Activated T-helper 1 cell treated with anti-CD3 and anti-CD28 coated beads, Interleukin-12 subunit alpha, Interleukin-12 subunit beta, Interleukin-2, Interleukin-4 antibody, amounts not matched to agents 30 ng/mL and 10 ng/mL and 1 ng/mL, durations not matched to agents 14 hours and 24 hours and 36 hours (primary cell): ENCODE data around the gene GKN1. TPM values are rescaled to one million over a fixed set of nuclear protein-coding genes. Genes with fewer than 3 reads are reported as not detected.

Source experiments
- DNase-seq: peaks from one replicate; pipeline ENCODE4 v3.0.0; 2021; ENCODE audit warnings: low spot score
- H3K27ac Mint-ChIP-seq: one replicate; pipeline ENCODE4 v1.8.0; 2021; ENCODE audit warnings: mild to moderate bottlenecking, mixed read lengths
- H3K27me3 Mint-ChIP-seq: one replicate; pipeline ENCODE4 v1.8.0; 2022; ENCODE audit warnings: mild to moderate bottlenecking, moderate library complexity, mixed read lengths; ENCODE audit not compliant: insufficient read depth
- H3K36me3 Mint-ChIP-seq: one replicate; pipeline ENCODE4 v1.8.0; 2021; ENCODE audit warnings: low read depth, mixed read lengths
- H3K4me1 Mint-ChIP-seq: one replicate; pipeline ENCODE4 v1.8.0; 2021; ENCODE audit warnings: low read depth, mixed read lengths
- H3K4me3 Mint-ChIP-seq: one replicate; pipeline ENCODE4 v1.8.0; 2021; ENCODE audit warnings: mild to moderate bottlenecking, moderate library complexity, mixed read lengths
- H3K9me3 Mint-ChIP-seq: one replicate; pipeline ENCODE4 v1.8.0; 2021; ENCODE audit warnings: mixed read lengths
- intact Hi-C: fragments of 100-400 bp; cut with micrococcal nuclease; formaldehyde crosslinking; loops from one replicate; pipeline ENCODE4 v1.15.1; 2024
- total RNA-seq: library from RNA; stranded (reverse); gene quantifications from 2 replicates; pipeline ENCODE4 v1.2.3, GENCODE V29; 2022

Gene GKN1
- total RNA-seq, 1 donor from 2014 or later = not detected

DNA sequence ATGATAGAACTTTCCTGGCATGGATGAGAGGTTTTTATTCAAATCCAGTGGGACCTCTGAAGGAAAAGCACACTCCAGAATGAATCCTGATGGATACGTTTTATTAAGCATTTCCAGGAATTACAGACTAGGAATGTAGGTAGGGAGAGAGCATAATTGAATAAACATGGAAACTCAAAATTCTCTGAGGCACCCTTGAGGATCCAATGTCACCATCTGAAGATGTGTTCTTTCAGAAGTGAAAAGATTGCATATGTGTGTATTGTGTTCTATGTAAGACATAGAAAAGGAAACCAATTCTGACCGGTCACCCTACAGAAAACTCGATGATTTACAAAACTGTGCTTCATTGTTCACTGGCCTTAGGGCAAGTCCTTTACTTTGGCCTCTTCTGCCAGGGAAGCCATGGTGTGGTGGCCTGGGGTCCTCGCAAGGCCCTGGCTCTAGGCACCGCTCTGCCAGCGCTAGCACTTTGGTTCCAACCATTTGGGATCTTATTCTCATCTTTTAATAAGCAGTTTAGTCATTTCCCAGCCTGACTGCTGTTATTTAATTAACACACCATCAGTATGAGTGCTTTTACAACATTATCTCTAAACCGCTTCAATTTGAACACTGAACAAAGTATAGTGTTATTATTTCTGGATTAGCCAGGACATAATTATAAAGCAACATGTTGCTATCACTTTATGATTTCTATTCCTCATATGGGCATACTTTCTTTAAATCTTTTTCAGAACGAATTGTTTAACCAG, 4.5 kb upstream of the GKN1 start:
- DNase-seq = no peak
- intact Hi-C loops = no loop called here
- H3K27me3 Mint-ChIP-seq = peaks cover 18% of the 10 kb centered on the region
- H3K4me3 Mint-ChIP-seq = no peak overlapping the region
- no peaks in the 10 kb centered on the region for H3K4me1 Mint-ChIP-seq
- H3K27ac Mint-ChIP-seq = no peak overlapping the region
- H3K9me3 Mint-ChIP-seq = no peaks in the 10 kb centered on the region
- no peaks in the 10 kb centered on the region for H3K36me3 Mint-ChIP-seq

DNA sequence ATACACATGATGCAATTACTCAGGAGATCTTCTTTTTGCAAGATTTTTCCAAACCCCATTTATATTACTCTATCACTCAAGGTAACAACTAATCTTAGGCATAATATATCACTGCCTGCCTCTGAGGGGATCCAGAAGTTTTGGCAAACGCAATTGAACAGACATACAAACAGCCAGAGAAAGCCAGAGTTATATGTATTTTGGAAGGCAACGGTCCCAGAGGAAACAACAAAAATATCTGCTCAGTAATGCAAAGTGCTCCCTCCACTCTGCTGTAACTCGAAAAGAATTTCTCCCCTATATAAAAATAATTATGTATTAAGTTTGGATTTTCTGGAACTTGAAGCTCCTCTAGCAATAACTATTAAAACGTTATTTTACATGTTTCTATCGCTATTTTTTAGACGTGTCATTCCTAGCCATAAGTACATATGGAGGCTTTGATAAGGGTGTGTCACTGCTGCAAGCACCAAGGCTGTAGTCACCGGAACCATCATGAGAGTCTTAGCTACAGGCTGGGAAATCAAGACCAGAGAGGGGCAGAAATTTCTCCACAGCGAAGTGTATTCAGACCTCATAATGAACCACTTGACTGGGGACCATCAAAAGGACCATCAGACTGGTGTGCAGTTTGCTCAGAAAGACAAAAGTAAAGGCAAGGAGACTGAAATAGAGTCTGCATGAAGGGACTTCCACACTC, 3.7 kb upstream of the GKN1 start:
- DNase-seq = no peak
- no peaks in the 10 kb centered on the region for H3K36me3 Mint-ChIP-seq
- peaks cover 18% of the 10 kb centered on the region for H3K27me3 Mint-ChIP-seq
- no peak overlapping the region for H3K4me3 Mint-ChIP-seq
- no peaks in the 10 kb centered on the region for H3K4me1 Mint-ChIP-seq
- H3K27ac Mint-ChIP-seq = no peak overlapping the region
- no peaks in the 10 kb centered on the region for H3K9me3 Mint-ChIP-seq
- intact Hi-C loops = no loop called here

DNA sequence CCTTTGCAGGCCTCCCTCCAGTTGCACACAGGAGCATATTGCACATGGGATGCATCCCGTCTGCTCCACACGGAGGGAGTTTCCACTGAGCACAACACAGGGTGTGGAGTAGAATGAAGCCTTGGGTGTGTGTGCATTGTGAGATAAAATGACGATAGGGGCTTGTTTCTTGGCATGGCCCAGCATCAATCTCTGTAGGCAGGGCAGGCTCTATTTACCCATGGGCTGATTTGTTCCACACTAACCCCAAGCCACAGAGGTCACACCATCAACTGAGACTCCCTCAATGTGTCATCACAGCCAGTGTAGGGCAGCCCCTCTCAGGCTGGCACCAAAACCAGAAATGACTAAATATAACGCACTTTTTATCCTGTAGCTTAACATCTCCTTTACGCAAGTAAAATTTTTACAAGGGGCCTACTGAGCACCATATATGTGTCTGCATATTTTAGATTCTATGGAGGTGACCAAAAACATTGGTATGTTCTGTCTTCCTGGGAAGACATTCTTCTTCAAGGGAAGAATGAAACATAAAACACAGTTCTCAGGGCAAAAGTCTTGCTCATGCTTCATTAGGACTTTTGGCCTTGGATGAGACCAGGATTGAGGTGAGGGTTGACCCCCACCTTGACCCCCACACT, 2.7 kb upstream of the GKN1 start:
- H3K9me3 Mint-ChIP-seq = no peaks in the 10 kb centered on the region
- H3K27ac Mint-ChIP-seq = no peak overlapping the region
- H3K4me3 Mint-ChIP-seq = no peak overlapping the region
- H3K36me3 Mint-ChIP-seq = no peaks in the 10 kb centered on the region
- H3K27me3 Mint-ChIP-seq = peaks cover 16% of the 10 kb centered on the region
- intact Hi-C loops = no loop called here
- no peak for DNase-seq
- H3K4me1 Mint-ChIP-seq = no peaks in the 10 kb centered on the region

DNA sequence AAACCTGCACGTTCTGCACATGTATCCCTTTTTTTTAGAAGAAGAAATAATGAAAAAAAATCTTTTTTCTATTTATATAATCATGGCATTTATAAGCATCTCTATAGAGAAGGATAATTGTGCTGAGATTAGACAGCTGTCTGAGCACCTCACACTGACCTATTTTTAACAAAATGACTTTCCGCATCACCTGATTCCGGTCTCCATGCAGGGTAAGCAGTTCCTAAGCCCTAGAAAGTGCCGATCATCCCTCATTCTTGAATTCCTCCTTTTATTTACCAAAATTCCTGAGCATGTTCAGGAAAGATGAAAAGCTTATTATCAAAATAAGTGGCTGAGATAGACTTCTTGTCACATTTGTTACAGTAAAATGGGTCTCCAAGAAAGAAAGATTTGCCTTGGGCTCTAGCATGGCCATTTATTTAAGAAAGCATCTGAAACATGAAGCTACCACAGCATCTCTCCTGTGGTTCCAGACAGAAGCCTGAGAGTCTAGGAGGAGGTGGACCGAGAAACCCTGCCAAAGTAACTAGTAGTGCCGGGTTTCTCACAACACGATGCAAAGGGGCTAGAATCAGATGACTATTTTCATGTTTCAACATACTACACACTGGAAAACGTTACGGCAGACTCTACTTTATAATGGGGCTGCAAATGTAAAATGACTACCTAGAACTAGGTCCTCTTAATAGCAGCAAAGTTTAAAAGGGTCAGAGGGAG, 670 bp downstream of the GKN1 start:
- H3K36me3 Mint-ChIP-seq = no peaks in the 10 kb centered on the region
- no peaks in the 10 kb centered on the region for H3K9me3 Mint-ChIP-seq
- no peaks in the 10 kb centered on the region for H3K4me1 Mint-ChIP-seq
- peaks cover 27% of the 10 kb centered on the region for H3K27me3 Mint-ChIP-seq
- no peak overlapping the region for H3K4me3 Mint-ChIP-seq
- no peak overlapping the region for H3K27ac Mint-ChIP-seq
- DNase-seq = no peak
- intact Hi-C loops = no loop called here

DNA sequence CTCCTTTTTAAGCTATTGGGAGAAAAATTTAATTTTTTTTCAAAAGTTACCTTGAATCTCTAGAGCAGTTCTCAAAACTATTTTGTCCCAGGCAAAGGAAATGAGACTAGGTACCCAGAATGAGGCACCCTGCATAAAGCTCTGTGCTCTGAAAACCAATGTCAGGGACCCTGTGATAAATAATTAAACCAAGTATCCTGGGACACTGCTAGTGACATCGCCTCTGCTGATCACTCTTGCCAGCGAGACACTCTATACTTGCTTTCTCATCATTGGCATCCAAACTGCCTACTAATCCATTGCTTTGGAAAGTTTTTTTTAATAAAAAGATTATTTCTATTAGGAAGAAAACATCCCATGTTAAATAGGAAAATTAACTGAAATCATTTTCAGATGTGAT, 1.4 kb downstream of the GKN1 start:
- Mint-ChIP-seq H3K9me3 (no peaks in the 10 kb centered on the region), H3K27ac (no peak overlapping the region), H3K4me1 (no peaks in the 10 kb centered on the region), H3K27me3 (peaks cover 30% of the 10 kb centered on the region), H3K4me3 (no peak overlapping the region), H3K36me3 (no peaks in the 10 kb centered on the region)
- intact Hi-C loops = no loop called here
- DNase-seq = no peak

DNA sequence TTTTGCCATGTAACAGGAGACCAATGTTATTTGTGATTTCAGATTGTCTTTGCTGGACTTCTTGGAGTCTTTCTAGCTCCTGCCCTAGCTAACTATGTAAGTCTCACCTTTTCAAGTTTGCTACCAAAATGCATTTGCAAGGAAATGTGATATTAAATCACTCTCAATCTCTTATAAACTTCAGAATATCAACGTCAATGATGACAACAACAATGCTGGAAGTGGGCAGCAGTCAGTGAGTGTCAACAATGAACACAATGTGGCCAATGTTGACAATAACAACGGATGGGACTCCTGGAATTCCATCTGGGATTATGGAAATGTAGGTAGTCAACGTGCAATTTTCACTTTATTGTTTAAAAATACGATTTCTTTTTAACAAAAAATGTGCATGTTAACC, 3.0 kb downstream of the GKN1 start:
- Mint-ChIP-seq H3K4me1 (no peaks in the 10 kb centered on the region), H3K9me3 (no peaks in the 10 kb centered on the region), H3K27me3 (peaks cover 36% of the 10 kb centered on the region), H3K4me3 (no peak overlapping the region), H3K27ac (no peak overlapping the region), H3K36me3 (no peaks in the 10 kb centered on the region)
- no peak for DNase-seq
- intact Hi-C loops = no loop called here

DNA sequence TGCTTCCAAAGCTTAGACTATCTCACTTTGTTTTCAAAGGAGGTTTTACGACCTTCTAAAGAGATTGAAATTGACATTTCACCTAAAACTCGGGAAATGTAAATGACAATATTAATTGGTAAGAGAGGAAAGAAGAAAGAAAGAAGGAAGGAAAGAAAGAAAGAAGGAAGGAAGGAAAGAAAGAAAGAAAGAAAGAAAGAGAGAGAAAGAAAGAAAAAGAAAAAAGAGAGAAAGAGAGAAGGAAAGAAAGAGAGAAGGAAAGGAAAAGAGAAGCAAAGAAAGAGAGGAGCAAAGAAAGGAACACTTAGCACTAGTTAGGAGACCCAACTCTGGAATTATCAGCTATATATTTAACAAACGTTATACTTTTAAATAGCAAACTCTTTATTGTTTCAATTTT, 3.7 kb downstream of the GKN1 start:
- H3K36me3 Mint-ChIP-seq = no peaks in the 10 kb centered on the region
- no peak overlapping the region for H3K27ac Mint-ChIP-seq
- no peaks in the 10 kb centered on the region for H3K9me3 Mint-ChIP-seq
- intact Hi-C loops = no loop called here
- peaks cover 36% of the 10 kb centered on the region for H3K27me3 Mint-ChIP-seq
- H3K4me3 Mint-ChIP-seq = no peak overlapping the region
- no peak for DNase-seq
- H3K4me1 Mint-ChIP-seq = no peaks in the 10 kb centered on the region

DNA sequence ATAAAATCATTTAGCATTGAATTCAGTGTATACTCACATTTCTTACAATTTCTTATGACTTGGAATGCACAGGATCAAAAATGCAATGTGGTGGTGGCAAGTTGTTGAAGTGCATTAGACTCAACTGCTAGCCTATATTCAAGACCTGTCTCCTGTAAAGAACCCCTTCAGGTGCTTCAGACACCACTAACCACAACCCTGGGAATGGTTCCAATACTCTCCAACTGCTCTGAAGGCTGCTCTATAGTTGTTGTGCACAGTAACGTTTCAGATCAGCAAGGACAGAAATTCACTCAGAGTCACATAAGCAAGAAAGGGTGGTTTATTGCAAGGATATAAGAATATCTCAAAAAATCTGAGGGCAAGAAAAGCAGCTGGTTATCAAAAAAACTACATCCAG, 6.5 kb downstream of the GKN1 start:
- DNase-seq = no peak
- Mint-ChIP-seq H3K36me3 (no peaks in the 10 kb centered on the region), H3K9me3 (no peaks in the 10 kb centered on the region), H3K4me3 (no peak overlapping the region), H3K27ac (no peak overlapping the region), H3K4me1 (no peaks in the 10 kb centered on the region), H3K27me3 (peaks cover 33% of the 10 kb centered on the region)
- intact Hi-C loops = no loop called here

DNA sequence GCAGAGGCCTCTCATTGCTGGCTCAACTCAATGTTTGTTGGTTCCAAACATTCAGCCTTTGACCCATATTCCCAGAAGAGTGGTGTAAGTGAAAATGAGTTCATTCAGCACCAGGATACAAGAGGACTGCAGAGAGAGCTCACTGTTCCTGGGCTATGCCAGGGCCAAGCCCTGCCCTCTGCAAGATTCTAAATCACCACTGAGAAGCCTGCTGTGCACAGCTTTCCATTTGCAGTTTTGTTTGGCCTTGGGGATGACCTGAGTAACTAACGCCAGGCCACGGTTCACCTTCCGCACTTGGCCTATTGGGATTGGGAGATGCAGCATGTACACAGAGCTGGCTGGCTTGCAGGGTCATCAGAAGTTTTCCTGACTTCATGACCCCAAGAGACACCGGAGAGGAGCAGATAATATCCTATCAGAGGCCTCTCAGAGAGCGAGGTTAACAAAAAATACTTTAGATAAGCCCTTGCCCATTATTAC, 12.6 kb downstream of the GKN1 start:
- intact Hi-C loops = no loop called here
- Mint-ChIP-seq H3K27me3 (peaks cover 23% of the 10 kb centered on the region), H3K9me3 (no peaks in the 10 kb centered on the region), H3K36me3 (no peaks in the 10 kb centered on the region), H3K4me3 (no peak overlapping the region), H3K4me1 (no peaks in the 10 kb centered on the region), H3K27ac (no peak overlapping the region)
- no peak for DNase-seq

DNA sequence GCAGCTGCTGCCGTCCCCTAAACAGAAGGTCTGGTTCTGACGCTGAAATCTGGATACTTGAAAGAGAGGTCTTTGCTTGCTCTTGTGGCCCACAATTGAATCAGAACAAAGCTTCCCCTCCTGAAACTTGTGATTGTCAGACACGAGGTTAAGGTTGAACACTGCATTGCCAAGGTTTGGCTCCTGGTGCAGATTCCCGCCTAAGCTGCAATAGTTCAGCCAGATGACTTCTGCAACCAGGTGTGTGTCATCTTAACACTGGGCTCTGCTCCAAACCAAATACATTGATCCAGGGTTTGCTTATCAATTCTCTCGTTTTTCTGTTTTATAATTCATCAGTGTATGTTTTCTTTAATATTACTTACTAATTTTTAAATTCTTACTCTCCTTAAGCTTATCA, 14.6 kb downstream of the GKN1 start:
- intact Hi-C loops = no loop called here
- Mint-ChIP-seq H3K27me3 (peaks cover 21% of the 10 kb centered on the region), H3K27ac (no peak overlapping the region), H3K4me3 (no peak overlapping the region), H3K9me3 (no peaks in the 10 kb centered on the region), H3K4me1 (no peaks in the 10 kb centered on the region), H3K36me3 (no peaks in the 10 kb centered on the region)
- DNase-seq = no peak

DNA sequence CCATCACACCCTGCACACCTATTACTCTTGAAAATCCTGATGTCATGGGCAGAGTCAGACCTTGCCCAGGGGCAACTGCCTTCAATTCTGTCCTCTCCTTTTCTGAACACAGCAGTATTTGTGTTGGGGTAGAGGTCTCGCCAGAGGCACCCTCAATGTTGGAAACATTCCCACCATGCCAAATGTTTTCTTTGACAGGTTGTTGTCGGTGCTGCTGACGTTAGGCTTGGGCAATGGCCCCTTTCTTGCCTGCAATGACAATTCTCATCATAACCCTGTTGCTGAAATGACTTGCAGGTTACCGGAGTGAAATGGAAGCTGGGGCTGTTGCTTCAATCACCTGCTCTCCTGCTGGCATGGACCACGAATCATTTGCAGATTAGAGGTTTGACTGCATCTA, 17.9 kb downstream of the GKN1 start:
- H3K27ac Mint-ChIP-seq = no peak overlapping the region
- no peaks in the 10 kb centered on the region for H3K9me3 Mint-ChIP-seq
- intact Hi-C loops = no loop called here
- no peak for DNase-seq
- no peak overlapping the region for H3K4me3 Mint-ChIP-seq
- H3K36me3 Mint-ChIP-seq = no peaks in the 10 kb centered on the region
- H3K27me3 Mint-ChIP-seq = peaks cover 17% of the 10 kb centered on the region
- H3K4me1 Mint-ChIP-seq = no peaks in the 10 kb centered on the region

DNA sequence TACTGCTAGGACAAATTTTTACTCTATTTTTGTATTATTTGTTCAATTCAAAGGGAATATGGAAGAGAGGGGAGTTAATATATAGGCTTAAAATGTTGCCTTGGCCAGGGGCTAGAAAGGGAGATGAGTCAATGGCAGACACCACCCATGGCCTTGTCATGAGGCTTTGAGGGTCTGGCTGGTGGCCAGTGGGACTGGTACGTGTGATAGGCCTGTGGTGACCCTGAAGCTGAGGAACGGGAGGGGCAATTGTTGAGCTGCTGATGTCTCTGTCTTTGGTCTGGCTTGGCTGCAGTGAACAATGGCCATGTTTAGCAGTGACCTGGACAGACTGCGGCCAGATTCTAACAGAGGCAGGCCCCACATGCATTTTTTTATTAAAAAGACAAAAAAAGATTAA, 18.5 kb downstream of the GKN1 start:
- peaks cover 17% of the 10 kb centered on the region for H3K27me3 Mint-ChIP-seq
- no peak overlapping the region for H3K27ac Mint-ChIP-seq
- no peak for DNase-seq
- intact Hi-C loops = no loop called here
- H3K36me3 Mint-ChIP-seq = no peaks in the 10 kb centered on the region
- H3K4me1 Mint-ChIP-seq = no peaks in the 10 kb centered on the region
- no peaks in the 10 kb centered on the region for H3K9me3 Mint-ChIP-seq
- H3K4me3 Mint-ChIP-seq = no peak overlapping the region

DNA sequence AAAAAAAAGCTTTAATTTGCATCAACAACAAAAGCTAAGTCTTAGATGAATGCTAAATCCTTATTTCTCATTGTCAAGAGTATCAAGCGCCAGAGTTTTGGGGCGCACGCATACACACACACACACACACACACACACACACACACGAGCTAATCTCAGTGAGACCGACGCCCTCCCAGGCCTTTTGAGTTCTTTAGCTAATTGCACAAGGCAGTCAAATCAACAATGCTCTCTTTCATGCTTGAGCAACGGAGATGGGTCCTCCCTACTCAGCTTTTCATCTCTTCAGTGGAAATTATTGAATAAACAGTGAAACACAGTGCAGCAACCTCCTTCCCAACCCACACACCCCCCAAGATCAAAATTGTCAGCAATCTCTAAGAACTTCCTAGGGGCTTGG, 19.2 kb downstream of the GKN1 start:
- H3K9me3 Mint-ChIP-seq = no peaks in the 10 kb centered on the region
- intact Hi-C loops = no loop called here
- DNase-seq = no peak
- peaks cover 14% of the 10 kb centered on the region for H3K27me3 Mint-ChIP-seq
- no peak overlapping the region for H3K27ac Mint-ChIP-seq
- H3K4me3 Mint-ChIP-seq = no peak overlapping the region
- no peaks in the 10 kb centered on the region for H3K36me3 Mint-ChIP-seq
- H3K4me1 Mint-ChIP-seq = no peaks in the 10 kb centered on the region
